ENCODE results near the gene UPK3BL1.
"Not testable (repeated sequence)": the region's sequence is repeated elsewhere in the genome, so short reads cannot be mapped to it uniquely, and the experiment has no call there.

UPK3BL1 gene

DNA sequence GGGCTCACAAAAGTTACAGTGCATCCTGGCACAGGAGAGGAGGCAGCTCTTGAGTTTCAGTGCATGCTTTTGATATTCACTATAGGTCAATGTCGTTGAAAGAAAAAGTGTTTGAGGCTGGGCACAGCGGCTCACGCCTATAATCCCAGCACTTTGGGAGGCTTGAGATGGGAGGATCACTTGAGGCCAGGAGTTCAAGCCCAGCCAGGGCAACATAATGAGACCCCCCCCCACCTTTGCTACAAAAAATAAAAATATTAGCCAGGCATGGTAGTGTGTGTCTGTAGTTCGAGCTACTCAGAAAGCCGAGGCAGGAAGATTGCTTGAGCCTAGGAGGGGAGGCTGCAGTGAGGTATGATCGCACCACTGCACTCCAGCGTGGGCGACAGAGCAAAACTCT is 24.5 kb downstream of the UPK3BL1 start:
- POLR2A ChIA-PET; H3K9me3 ChIP-seq (ENCODE audit: control insufficient read depth, insufficient read depth, low read depth, low read length); H3K4me1 ChIP-seq (ENCODE audit: control insufficient read depth, insufficient read depth, low read length); CTCF ChIA-PET; H3K27ac ChIP-seq (ENCODE audit: extremely low read depth, low read depth, low read length); H3K36me3 ChIP-seq (ENCODE audit: control insufficient read depth in 2 of 2, insufficient read depth in 1 of 2, low read length in 2 of 2); H3K4me3 ChIP-seq (ENCODE audit: low read depth, low read length): not testable (repeated sequence)

DNA sequence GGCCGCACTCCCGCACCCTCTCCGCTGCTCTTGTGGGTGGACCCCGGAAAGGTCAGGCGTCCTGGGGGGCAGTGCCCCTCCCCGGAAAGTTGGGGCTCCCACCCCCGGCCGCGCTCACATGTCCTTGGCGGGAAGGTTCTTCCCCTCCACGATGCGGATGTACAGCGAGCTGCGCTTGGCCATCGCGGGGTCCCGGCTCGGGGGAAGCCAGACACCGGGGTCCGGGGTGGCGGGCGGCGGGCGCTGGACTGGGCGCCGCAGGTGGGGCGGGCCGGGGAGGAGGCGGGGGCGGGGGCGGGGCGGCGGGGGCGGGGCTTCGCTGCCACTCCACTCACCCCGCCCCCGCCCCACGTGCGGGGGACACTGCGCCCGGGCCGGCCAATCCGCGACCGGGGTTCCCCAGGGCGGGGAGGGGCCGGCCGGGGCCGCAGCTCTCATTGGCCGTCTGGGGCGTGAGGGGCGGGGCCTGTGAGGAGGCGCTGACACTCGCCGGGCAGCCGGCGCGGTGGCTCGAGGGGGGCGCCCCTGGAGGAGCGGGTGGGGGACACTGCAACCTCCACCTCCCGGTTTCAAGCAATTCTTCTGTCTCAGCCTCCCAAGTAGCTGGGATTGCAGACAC is 26.0 kb downstream of the UPK3BL1 start, which contains the start of gene RASA4:
TSS of gene RASA4 (minus strand) at position 250 of the 619 bp plus-strand sequence. CDS start at position 183, 67 bp downstream.
- H3K36me3 ChIP-seq (ENCODE audit: control insufficient read depth in 2 of 2, insufficient read depth in 1 of 2, low read length in 2 of 2); H3K9me3 ChIP-seq (ENCODE audit: control insufficient read depth, insufficient read depth, low read depth, low read length); CTCF ChIA-PET; H3K4me1 ChIP-seq (ENCODE audit: control insufficient read depth, insufficient read depth, low read length); POLR2A ChIA-PET; H3K27ac ChIP-seq (ENCODE audit: extremely low read depth, low read depth, low read length): not testable (repeated sequence)
- H3K4me3 ChIP-seq (ENCODE audit: low read depth, low read length) = peak within 1 kb of the TSS; percentile 36

DNA sequence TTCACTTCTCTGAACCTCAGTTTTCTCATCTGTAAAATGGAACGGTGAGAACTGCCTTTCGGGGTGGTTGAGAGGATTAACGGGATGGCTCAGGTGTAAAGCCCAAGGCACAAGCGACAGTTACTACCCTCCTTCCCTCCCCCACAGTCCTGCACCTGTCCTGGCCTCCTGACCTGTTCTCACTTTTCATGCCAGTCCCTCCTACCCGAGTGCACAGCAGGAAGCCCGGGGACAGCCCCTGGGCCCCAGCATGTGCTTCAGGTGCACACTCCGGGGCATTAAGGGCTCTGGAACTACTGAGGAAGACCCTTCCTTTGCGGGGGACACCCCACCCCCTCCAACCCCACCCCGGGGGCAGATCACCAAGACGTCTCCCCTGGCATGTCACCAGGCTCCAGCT is 26.7 kb downstream of the UPK3BL1 start:
- H3K4me1 ChIP-seq (ENCODE audit: control insufficient read depth, insufficient read depth, low read length); H3K9me3 ChIP-seq (ENCODE audit: control insufficient read depth, insufficient read depth, low read depth, low read length); POLR2A ChIA-PET; H3K36me3 ChIP-seq (ENCODE audit: control insufficient read depth in 2 of 2, insufficient read depth in 1 of 2, low read length in 2 of 2); CTCF ChIA-PET; H3K27ac ChIP-seq (ENCODE audit: extremely low read depth, low read depth, low read length); H3K4me3 ChIP-seq (ENCODE audit: low read depth, low read length): not testable (repeated sequence)

DNA sequence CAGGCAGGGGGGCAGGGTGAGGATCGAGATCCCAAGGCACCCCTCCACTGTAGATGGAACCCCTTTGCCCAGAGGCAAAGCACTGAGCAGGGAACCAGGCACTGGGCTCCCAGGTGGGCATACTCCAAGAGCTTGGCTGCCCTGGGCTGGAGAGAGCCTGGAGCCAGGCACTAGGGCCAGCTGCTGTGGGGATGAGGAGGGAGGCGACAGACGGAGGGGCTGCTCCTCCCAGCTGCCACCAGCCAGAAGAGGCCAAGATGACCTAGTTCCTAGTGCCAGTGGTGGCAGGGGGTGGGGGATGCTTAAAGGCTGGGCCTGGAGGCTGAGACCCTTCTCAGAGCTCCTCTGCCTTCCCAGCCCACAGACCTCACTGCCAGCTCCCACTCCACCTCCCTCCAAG is 27.7 kb downstream of the UPK3BL1 start:
- CTCF ChIA-PET = not testable (repeated sequence)

DNA sequence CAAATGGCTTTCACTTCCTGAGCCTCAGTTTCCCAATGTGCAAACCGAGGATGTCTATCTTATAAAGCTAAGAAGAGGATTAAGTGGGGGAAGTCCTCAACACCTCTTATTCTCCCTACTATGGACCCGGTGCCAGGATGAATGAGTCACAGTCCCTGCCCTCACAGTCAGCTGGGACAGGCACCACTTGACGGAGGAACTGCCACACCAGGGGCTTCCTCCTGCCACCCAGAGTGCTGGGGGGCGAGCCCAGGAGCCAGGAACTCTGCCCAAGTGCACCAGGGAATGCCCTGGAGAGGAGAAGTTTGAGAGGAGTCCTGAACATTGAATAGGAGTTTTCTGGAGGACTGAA is 28.3 kb downstream of the UPK3BL1 start:
- H3K27ac ChIP-seq (ENCODE audit: extremely low read depth, low read depth, low read length); H3K36me3 ChIP-seq (ENCODE audit: control insufficient read depth in 2 of 2, insufficient read depth in 1 of 2, low read length in 2 of 2); H3K4me1 ChIP-seq (ENCODE audit: control insufficient read depth, insufficient read depth, low read length); H3K9me3 ChIP-seq (ENCODE audit: control insufficient read depth, insufficient read depth, low read depth, low read length); H3K4me3 ChIP-seq (ENCODE audit: low read depth, low read length); POLR2A ChIA-PET; CTCF ChIA-PET: not testable (repeated sequence)

More for the DNA sequence above, 27.7 kb downstream of the UPK3BL1 start:
- H3K4me1 ChIP-seq (ENCODE audit: control insufficient read depth, insufficient read depth, low read length); POLR2A ChIA-PET; H3K27ac ChIP-seq (ENCODE audit: extremely low read depth, low read depth, low read length); H3K9me3 ChIP-seq (ENCODE audit: control insufficient read depth, insufficient read depth, low read depth, low read length); H3K36me3 ChIP-seq (ENCODE audit: control insufficient read depth in 2 of 2, insufficient read depth in 1 of 2, low read length in 2 of 2); H3K4me3 ChIP-seq (ENCODE audit: low read depth, low read length): not testable (repeated sequence)

- CTCF ChIA-PET; H3K4me1 ChIP-seq (ENCODE audit: control insufficient read depth, insufficient read depth, low read length); POLR2A ChIA-PET; H3K9me3 ChIP-seq (ENCODE audit: control insufficient read depth, insufficient read depth, low read depth, low read length); H3K4me3 ChIP-seq (ENCODE audit: low read depth, low read length); H3K27ac ChIP-seq (ENCODE audit: extremely low read depth, low read depth, low read length); H3K36me3 ChIP-seq (ENCODE audit: control insufficient read depth in 2 of 2, insufficient read depth in 1 of 2, low read length in 2 of 2): not testable (repeated sequence)
Measured at GRCh38 chr7:102613575-102614345, 28.8 kb downstream of the UPK3BL1 start.

- CTCF ChIA-PET; H3K27ac ChIP-seq (ENCODE audit: extremely low read depth, low read depth, low read length): not testable (repeated sequence)
Measured at GRCh38 chr7:102611675-102612325, 30.8 kb downstream of the UPK3BL1 start.

DNA sequence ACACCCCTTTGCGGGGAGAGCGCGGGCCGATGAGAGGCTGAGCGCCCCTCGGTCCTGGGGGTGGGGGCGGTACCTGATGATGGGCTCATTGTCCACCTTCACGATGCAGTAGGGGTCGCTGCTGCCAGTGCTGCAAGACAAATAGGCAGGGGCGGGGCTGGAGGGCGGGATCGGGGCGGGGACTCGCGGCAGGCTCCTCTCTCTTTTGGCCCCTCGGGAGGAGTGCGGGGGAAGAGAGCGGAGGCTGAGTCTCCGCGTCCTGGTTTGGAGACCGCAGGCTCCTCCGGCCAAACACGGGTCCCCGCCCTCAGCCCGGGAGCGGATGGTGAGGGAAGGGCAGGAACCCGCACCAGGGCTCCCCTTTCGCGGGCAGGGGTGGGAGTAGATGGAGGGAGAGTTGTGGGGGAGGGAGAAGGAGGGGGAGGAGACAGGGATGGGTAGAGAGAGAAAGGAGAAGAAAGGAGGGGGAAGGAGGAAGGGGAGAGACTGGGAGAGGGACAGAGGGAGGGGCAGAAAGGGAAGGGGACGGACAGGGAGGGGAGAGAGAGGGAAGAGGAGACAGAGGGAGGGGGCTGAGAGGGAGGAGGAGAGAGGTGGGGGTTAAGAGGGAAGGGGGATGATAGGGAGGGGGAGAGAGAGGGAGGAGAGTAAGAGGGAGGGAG is 31.4 kb downstream of the UPK3BL1 start:
- POLR2A ChIA-PET; H3K4me3 ChIP-seq (ENCODE audit: low read depth, low read length); H3K36me3 ChIP-seq (ENCODE audit: control insufficient read depth in 2 of 2, insufficient read depth in 1 of 2, low read length in 2 of 2); H3K27ac ChIP-seq (ENCODE audit: extremely low read depth, low read depth, low read length); H3K9me3 ChIP-seq (ENCODE audit: control insufficient read depth, insufficient read depth, low read depth, low read length); CTCF ChIA-PET; H3K4me1 ChIP-seq (ENCODE audit: control insufficient read depth, insufficient read depth, low read length): not testable (repeated sequence)

More at GRCh38 chr7:102611675-102612325, 30.8 kb downstream of the UPK3BL1 start:
- H3K4me3 ChIP-seq (ENCODE audit: low read depth, low read length); H3K36me3 ChIP-seq (ENCODE audit: control insufficient read depth in 2 of 2, insufficient read depth in 1 of 2, low read length in 2 of 2); H3K4me1 ChIP-seq (ENCODE audit: control insufficient read depth, insufficient read depth, low read length); POLR2A ChIA-PET; H3K9me3 ChIP-seq (ENCODE audit: control insufficient read depth, insufficient read depth, low read depth, low read length): not testable (repeated sequence)

- H3K4me1 ChIP-seq (ENCODE audit: control insufficient read depth, insufficient read depth, low read length); H3K27ac ChIP-seq (ENCODE audit: extremely low read depth, low read depth, low read length); H3K9me3 ChIP-seq (ENCODE audit: control insufficient read depth, insufficient read depth, low read depth, low read length); POLR2A ChIA-PET; CTCF ChIA-PET; H3K4me3 ChIP-seq (ENCODE audit: low read depth, low read length); H3K36me3 ChIP-seq (ENCODE audit: control insufficient read depth in 2 of 2, insufficient read depth in 1 of 2, low read length in 2 of 2): not testable (repeated sequence)
Measured at GRCh38 chr7:102610441-102610840, 32.1 kb downstream of the UPK3BL1 start.

- H3K9me3 ChIP-seq (ENCODE audit: control insufficient read depth, insufficient read depth, low read depth, low read length); H3K4me3 ChIP-seq (ENCODE audit: low read depth, low read length); POLR2A ChIA-PET; CTCF ChIA-PET; H3K36me3 ChIP-seq (ENCODE audit: control insufficient read depth in 2 of 2, insufficient read depth in 1 of 2, low read length in 2 of 2); H3K4me1 ChIP-seq (ENCODE audit: control insufficient read depth, insufficient read depth, low read length); H3K27ac ChIP-seq (ENCODE audit: extremely low read depth, low read depth, low read length): not testable (repeated sequence)
Measured at GRCh38 chr7:102609734-102610133, 32.9 kb downstream of the UPK3BL1 start.

DNA sequence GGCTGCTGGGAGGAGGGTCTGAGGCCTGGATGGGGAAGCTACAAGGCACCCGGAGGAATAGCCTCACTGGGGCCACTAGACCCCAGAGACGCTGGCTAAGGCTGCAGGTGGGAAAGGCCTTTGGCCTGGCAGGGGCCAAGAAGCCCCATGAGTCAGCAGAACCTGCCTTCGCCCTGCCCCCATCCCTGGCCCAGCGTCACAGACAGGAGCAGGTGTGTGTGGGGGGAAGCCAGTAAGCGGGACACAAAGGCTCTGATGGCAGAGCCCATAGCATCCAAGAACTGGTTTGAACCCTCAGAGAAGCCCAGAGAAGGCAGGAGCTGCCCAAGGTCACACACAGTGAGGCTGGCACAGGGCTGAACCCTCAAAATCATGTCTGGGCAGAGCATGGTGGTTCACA is 35.7 kb downstream of the UPK3BL1 start:
- H3K27ac ChIP-seq (ENCODE audit: extremely low read depth, low read depth, low read length); H3K36me3 ChIP-seq (ENCODE audit: control insufficient read depth in 2 of 2, insufficient read depth in 1 of 2, low read length in 2 of 2); H3K4me3 ChIP-seq (ENCODE audit: low read depth, low read length); POLR2A ChIA-PET; CTCF ChIA-PET; H3K9me3 ChIP-seq (ENCODE audit: control insufficient read depth, insufficient read depth, low read depth, low read length); H3K4me1 ChIP-seq (ENCODE audit: control insufficient read depth, insufficient read depth, low read length): not testable (repeated sequence)

Data from HEK293 (cell line).